ENCODE results near the gene HNRNPA3. TPM values are rescaled to one million over a fixed set of nuclear protein-coding genes. Genes with fewer than 3 reads are reported as not detected.
A peak's percentile ranks its signal among the peaks of the same experiment; 100 is the strongest.

Gene HNRNPA3
- total and polyA plus RNA-seq, 2 of the 13 experiments (the other 11 are each of a cell fraction or from before 2014, with no cell fraction given), result 73.3 to 97.7 TPM

DNA sequence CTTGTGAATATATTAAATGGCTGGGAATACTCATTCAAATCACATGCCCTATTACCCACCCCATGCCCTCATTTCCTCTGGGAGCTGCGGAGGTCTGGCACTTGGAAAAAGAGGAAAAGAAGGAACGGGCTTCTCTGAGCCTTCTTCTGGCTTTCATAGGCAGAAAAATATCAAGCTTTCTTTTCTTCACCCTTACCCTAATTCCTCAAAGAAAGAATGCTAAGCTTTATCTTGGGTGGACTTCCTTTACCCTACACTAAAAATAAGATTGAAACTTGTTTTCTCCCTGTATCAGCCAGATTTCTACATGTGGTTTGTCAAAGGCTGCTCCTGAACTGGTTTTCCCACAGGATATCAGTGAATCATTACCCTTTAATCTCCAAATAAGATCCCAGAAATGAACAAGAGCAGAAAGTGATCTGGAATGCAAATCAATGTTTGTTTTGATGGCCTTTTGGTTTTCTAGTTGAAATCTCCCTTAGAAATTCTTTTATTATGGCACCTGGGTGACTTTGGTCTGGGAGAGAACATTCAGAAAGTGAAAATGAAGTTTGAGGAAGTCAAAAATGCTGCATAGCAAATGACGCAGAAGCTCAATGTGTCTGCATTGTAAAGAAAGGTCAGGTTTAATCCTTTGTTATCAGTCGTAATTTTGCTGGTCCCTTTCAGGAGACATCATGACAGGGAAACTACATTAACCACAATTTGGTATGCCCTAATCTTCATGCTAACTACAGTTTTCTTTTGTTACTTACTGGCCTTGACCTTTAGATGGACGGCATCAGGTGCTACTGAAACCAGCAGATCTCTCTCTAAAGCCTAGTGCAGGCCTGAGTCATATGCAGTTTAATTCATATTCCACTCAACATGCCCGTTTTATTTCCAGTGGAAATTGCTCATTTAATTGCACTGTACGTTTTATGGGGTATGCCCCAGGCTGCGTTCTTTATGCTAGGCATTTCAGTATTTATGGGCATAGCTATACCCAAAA lies 46.6 kb upstream of the HNRNPA3 start (continued):
- TF ChIP-seq ZNF598 (CRISPR knock-in tag; IDR thresholded peaks at IDR 0.05; ENCODE audit: borderline replicate concordance) (no peak), DPF2 (CRISPR knock-in tag; IDR thresholded peaks at IDR 0.05; ENCODE audit: borderline replicate concordance, low read depth) (no peak), NCOR1 (IDR thresholded peaks at IDR 0.05; ENCODE audit: borderline replicate concordance, low read length) (peak; percentile 50; the same call in 1 of the 2 replicates), STAG1 (CRISPR knock-in tag; IDR thresholded peaks at IDR 0.05) (peak; percentile 36), ZNF737 (CRISPR knock-in tag; IDR thresholded peaks at IDR 0.05; ENCODE audit: borderline replicate concordance) (no peak), GATA4 (IDR thresholded peaks at IDR 0.05; ENCODE audit: borderline replicate concordance, low read depth) (no peak), RFX5 (IDR thresholded peaks at IDR 0.05; ENCODE audit: low read depth, low read length) (no peak), MED1 (CRISPR knock-in tag; IDR thresholded peaks at IDR 0.05) (peak; percentile 58), ZFP62 (CRISPR knock-in tag; IDR thresholded peaks at IDR 0.05) (no peak), ZNF292 (CRISPR knock-in tag; IDR thresholded peaks at IDR 0.05; ENCODE audit: borderline replicate concordance, low read depth) (0 out of 2 replicates have a peak, but pooled peaks have one; percentile 43), PTBP1 (IDR thresholded peaks at IDR 0.05; ENCODE audit: low read depth, low read length, poor library complexity, severe bottlenecking) (no peak), RORA (CRISPR knock-in tag; IDR thresholded peaks at IDR 0.05) (no peak), ZFP37 (CRISPR knock-in tag; IDR thresholded peaks at IDR 0.05; ENCODE audit: borderline replicate concordance) (no peak)
- TF ChIP-seq, protein P1, sequence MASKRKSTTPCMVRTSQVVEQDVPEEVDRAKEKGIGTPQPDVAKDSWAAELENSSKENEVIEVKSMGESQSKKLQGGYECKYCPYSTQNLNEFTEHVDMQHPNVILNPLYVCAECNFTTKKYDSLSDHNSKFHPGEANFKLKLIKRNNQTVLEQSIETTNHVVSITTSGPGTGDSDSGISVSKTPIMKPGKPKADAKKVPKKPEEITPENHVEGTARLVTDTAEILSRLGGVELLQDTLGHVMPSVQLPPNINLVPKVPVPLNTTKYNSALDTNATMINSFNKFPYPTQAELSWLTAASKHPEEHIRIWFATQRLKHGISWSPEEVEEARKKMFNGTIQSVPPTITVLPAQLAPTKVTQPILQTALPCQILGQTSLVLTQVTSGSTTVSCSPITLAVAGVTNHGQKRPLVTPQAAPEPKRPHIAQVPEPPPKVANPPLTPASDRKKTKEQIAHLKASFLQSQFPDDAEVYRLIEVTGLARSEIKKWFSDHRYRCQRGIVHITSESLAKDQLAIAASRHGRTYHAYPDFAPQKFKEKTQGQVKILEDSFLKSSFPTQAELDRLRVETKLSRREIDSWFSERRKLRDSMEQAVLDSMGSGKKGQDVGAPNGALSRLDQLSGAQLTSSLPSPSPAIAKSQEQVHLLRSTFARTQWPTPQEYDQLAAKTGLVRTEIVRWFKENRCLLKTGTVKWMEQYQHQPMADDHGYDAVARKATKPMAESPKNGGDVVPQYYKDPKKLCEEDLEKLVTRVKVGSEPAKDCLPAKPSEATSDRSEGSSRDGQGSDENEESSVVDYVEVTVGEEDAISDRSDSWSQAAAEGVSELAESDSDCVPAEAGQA (IDR thresholded peaks at IDR 0.05; ENCODE audit: low read depth), result no peak
- TF ChIP-seq, protein P1 (CRISPR knock-in tag; IDR thresholded peaks at IDR 0.05; ENCODE audit: borderline replicate concordance), result no peak
- TF ChIP-seq, protein P2, sequence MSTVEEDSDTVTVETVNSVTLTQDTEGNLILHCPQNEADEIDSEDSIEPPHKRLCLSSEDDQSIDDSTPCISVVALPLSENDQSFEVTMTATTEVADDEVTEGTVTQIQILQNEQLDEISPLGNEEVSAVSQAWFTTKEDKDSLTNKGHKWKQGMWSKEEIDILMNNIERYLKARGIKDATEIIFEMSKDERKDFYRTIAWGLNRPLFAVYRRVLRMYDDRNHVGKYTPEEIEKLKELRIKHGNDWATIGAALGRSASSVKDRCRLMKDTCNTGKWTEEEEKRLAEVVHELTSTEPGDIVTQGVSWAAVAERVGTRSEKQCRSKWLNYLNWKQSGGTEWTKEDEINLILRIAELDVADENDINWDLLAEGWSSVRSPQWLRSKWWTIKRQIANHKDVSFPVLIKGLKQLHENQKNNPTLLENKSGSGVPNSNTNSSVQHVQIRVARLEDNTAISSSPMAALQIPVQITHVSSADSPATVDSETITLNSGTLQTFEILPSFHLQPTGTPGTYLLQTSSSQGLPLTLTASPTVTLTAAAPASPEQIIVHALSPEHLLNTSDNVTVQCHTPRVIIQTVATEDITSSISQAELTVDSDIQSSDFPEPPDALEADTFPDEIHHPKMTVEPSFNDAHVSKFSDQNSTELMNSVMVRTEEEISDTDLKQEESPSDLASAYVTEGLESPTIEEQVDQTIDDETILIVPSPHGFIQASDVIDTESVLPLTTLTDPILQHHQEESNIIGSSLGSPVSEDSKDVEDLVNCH (CRISPR knock-in tag; IDR thresholded peaks at IDR 0.05), result no peak
- TF ChIP-seq, protein P3, sequence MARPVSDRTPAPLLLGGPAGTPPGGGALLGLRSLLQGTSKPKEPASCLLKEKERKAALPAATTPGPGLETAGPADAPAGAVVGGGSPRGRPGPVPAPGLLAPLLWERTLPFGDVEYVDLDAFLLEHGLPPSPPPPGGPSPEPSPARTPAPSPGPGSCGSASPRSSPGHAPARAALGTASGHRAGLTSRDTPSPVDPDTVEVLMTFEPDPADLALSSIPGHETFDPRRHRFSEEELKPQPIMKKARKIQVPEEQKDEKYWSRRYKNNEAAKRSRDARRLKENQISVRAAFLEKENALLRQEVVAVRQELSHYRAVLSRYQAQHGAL (CRISPR knock-in tag; IDR thresholded peaks at IDR 0.05; ENCODE audit: not compliant biosample characterization), result no peak
- TF ChIP-seq, protein P4, sequence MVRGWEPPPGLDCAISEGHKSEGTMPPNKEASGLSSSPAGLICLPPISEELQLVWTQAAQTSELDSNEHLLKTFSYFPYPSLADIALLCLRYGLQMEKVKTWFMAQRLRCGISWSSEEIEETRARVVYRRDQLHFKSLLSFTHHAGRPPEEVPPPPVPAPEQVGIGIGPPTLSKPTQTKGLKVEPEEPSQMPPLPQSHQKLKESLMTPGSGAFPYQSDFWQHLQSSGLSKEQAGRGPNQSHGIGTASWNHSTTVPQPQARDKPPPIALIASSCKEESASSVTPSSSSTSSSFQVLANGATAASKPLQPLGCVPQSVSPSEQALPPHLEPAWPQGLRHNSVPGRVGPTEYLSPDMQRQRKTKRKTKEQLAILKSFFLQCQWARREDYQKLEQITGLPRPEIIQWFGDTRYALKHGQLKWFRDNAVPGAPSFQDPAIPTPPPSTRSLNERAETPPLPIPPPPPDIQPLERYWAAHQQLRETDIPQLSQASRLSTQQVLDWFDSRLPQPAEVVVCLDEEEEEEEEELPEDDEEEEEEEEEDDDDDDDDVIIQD (CRISPR knock-in tag; IDR thresholded peaks at IDR 0.05; ENCODE audit: low read depth), result peak; percentile 32; the same call in 1 of the 2 replicates

All from HepG2 (cell line).